HG02981 (cell line): ENCODE results near the gene C10orf105.

Experiments used
- ATAC-seq: cut with Tn5 transposase; IDR thresholded peaks from one replicate; pipeline ENCODE4 v1.9.1; 2021; ENCODE audit warnings: mild to moderate bottlenecking, moderate library complexity; ENCODE audit not compliant: unreplicated experiment

Gene C10orf105

GRCh38 chr10:71681977-71682376, 37.6 kb downstream of the C10orf105 start:
- ATAC-seq, result no peak

- ATAC-seq, result no peak
These were observed 40.2 kb downstream of the C10orf105 start for GRCh38 chr10:71679425-71679824.

GRCh38 chr10:71678057-71678805, 41.3 kb downstream of the C10orf105 start:
- no peak for ATAC-seq

GRCh38 chr10:71677261-71677660, 42.3 kb downstream of the C10orf105 start:
- ATAC-seq, result no peak

GRCh38 chr10:71675295-71675970, 44.1 kb downstream of the C10orf105 start:
- no peak for ATAC-seq

- ATAC-seq, result no peak
These were observed 47.3 kb downstream of the C10orf105 start for GRCh38 chr10:71671994-71672946.

GRCh38 chr10:71667387-71667752, 52.2 kb downstream of the C10orf105 start:
- no peak for ATAC-seq

GRCh38 chr10:71666639-71667386, 52.8 kb downstream of the C10orf105 start:
- no peak for ATAC-seq

GRCh38 chr10:71665456-71665855, 54.1 kb downstream of the C10orf105 start:
- ATAC-seq, result no peak

- ATAC-seq, result no peak
These were observed 55.0 kb downstream of the C10orf105 start for GRCh38 chr10:71664585-71664984.

GRCh38 chr10:71663311-71663710, 56.3 kb downstream of the C10orf105 start:
- no peak for ATAC-seq

- no peak for ATAC-seq
These were observed 57.7 kb downstream of the C10orf105 start for GRCh38 chr10:71661779-71662336.
